Measurements from ENCODE around the gene STAMBPL1. TPM values are rescaled to one million over a fixed set of nuclear protein-coding genes. Genes with fewer than 3 reads are reported as not detected.
"Not testable (repeated sequence)": the region's sequence is repeated elsewhere in the genome, so short reads cannot be mapped to it uniquely, and the experiment has no call there.

Gene STAMBPL1
- total RNA-seq (2014; rRNA removed; shearing (Covaris generic)) = 12.9 and 17.1 TPM in 2 replicates

GRCh38 chr10:88879534-88880281, at the start of gene STAMBPL1:
Gene STAMBPL1 (plus strand): TSS chr10:88880245. CDS start chr10:88901709, 21,464 bp downstream.
- no peak for DNase-seq (ENCODE audit: low read depth in 1 of 2, low spot score in 2 of 2)
- Histone ChIP-seq H3K27me3 (replicated peaks) (no peaks in the 10 kb centered on the region; the same call in 1 of the 2 replicates), H3K27ac (peak within 1 kb of the TSS; percentile 97), H3K36me3 (0 out of 2 replicates have a peak, but pooled peaks cover 14% of the 10 kb centered on the region), H3K4me1 (replicated peaks) (peaks cover 35% of the 10 kb centered on the region), H3K9me3 (replicated peaks) (no peaks in the 10 kb centered on the region), H3K4me3 (peak within 1 kb of the TSS; percentile 88)

GRCh38 chr10:88830643-88831268, 49.3 kb upstream of the STAMBPL1 start:
- Histone ChIP-seq H3K4me3 (no peak overlapping the region), H3K4me1 (replicated peaks) (no peaks in the 10 kb centered on the region), H3K27ac (no peak overlapping the region), H3K9me3 (replicated peaks) (no peaks in the 10 kb centered on the region), H3K27me3 (replicated peaks) (0 out of 2 replicates have a peak, but pooled peaks cover 3% of the 10 kb centered on the region), H3K36me3 (no peaks in the 10 kb centered on the region)
- DNase-seq (ENCODE audit: low read depth in 1 of 2, low spot score in 2 of 2) = no peak

GRCh38 chr10:88831709-88832108, 48.3 kb upstream of the STAMBPL1 start:
- no peaks in the 10 kb centered on the region for H3K36me3 ChIP-seq
- H3K27me3 ChIP-seq (replicated peaks) = 0 out of 2 replicates have a peak, but pooled peaks cover 3% of the 10 kb centered on the region
- H3K27ac ChIP-seq = no peak overlapping the region
- H3K4me3 ChIP-seq = no peak overlapping the region
- H3K4me1 ChIP-seq (replicated peaks) = no peaks in the 10 kb centered on the region
- H3K9me3 ChIP-seq (replicated peaks) = no peaks in the 10 kb centered on the region
- DNase-seq (ENCODE audit: low read depth in 1 of 2, low spot score in 2 of 2) = no peak

GRCh38 chr10:88832376-88832775, 47.7 kb upstream of the STAMBPL1 start:
- Histone ChIP-seq H3K27ac (no peak overlapping the region), H3K9me3 (replicated peaks) (no peaks in the 10 kb centered on the region), H3K36me3 (no peaks in the 10 kb centered on the region), H3K4me1 (replicated peaks) (no peaks in the 10 kb centered on the region), H3K4me3 (no peak overlapping the region), H3K27me3 (replicated peaks) (0 out of 2 replicates have a peak, but pooled peaks cover 3% of the 10 kb centered on the region)
- no peak for DNase-seq (ENCODE audit: low read depth in 1 of 2, low spot score in 2 of 2)

- H3K4me3 ChIP-seq = no peak overlapping the region
- no peaks in the 10 kb centered on the region for H3K36me3 ChIP-seq
- H3K4me1 ChIP-seq (replicated peaks) = no peaks in the 10 kb centered on the region
- H3K9me3 ChIP-seq (replicated peaks) = no peaks in the 10 kb centered on the region
- H3K27ac ChIP-seq = no peak overlapping the region
- 0 out of 2 replicates have a peak, but pooled peaks cover 3% of the 10 kb centered on the region for H3K27me3 ChIP-seq (replicated peaks)
- no peak for DNase-seq (ENCODE audit: low read depth in 1 of 2, low spot score in 2 of 2)
Measured at GRCh38 chr10:88833156-88833555, 46.9 kb upstream of the STAMBPL1 start.

- DNase-seq (ENCODE audit: low read depth in 1 of 2, low spot score in 2 of 2) = no peak
- no peaks in the 10 kb centered on the region for H3K4me1 ChIP-seq (replicated peaks)
- H3K4me3 ChIP-seq = no peak overlapping the region
- H3K27ac ChIP-seq = no peak overlapping the region
- no peaks in the 10 kb centered on the region for H3K9me3 ChIP-seq (replicated peaks)
- H3K27me3 ChIP-seq (replicated peaks) = 0 out of 2 replicates have a peak, but pooled peaks cover 3% of the 10 kb centered on the region
- H3K36me3 ChIP-seq = no peaks in the 10 kb centered on the region
Measured at GRCh38 chr10:88833723-88834122, 46.3 kb upstream of the STAMBPL1 start.

- peak; percentile 64 to 75 for DNase-seq (ENCODE audit: low read depth in 1 of 2, low spot score in 2 of 2)
- Histone ChIP-seq H3K27ac (no peak overlapping the region), H3K36me3 (no peaks in the 10 kb centered on the region), H3K4me3 (no peak overlapping the region), H3K27me3 (replicated peaks) (0 out of 2 replicates have a peak, but pooled peaks cover 3% of the 10 kb centered on the region), H3K4me1 (replicated peaks) (no peaks in the 10 kb centered on the region), H3K9me3 (replicated peaks) (no peaks in the 10 kb centered on the region)
Measured at GRCh38 chr10:88835096-88835909, 44.7 kb upstream of the STAMBPL1 start.

- no peak overlapping the region for H3K4me3 ChIP-seq
- DNase-seq (ENCODE audit: low read depth in 1 of 2, low spot score in 2 of 2) = no peak
- 0 out of 2 replicates have a peak, but pooled peaks cover 3% of the 10 kb centered on the region for H3K27me3 ChIP-seq (replicated peaks)
- no peaks in the 10 kb centered on the region for H3K9me3 ChIP-seq (replicated peaks)
- no peaks in the 10 kb centered on the region for H3K4me1 ChIP-seq (replicated peaks)
- no peak overlapping the region for H3K27ac ChIP-seq
- H3K36me3 ChIP-seq = no peaks in the 10 kb centered on the region
Measured at GRCh38 chr10:88835910-88836221, 44.2 kb upstream of the STAMBPL1 start.

- not testable (repeated sequence) for DNase-seq (ENCODE audit: low read depth in 1 of 2, low spot score in 2 of 2); H3K27me3 ChIP-seq (replicated peaks); H3K4me3 ChIP-seq; H3K27ac ChIP-seq; H3K9me3 ChIP-seq (replicated peaks); H3K36me3 ChIP-seq; H3K4me1 ChIP-seq (replicated peaks)
Measured at GRCh38 chr10:88837632-88838031, 42.4 kb upstream of the STAMBPL1 start.

GRCh38 chr10:88838766-88839350, 41.2 kb upstream of the STAMBPL1 start:
- no peak overlapping the region for H3K27ac ChIP-seq
- no peak for DNase-seq (ENCODE audit: low read depth in 1 of 2, low spot score in 2 of 2)

GRCh38 chr10:88840104-88840503, 39.9 kb upstream of the STAMBPL1 start:
- H3K9me3 ChIP-seq (replicated peaks) = no peaks in the 10 kb centered on the region
- H3K27ac ChIP-seq = no peak overlapping the region
- no peaks in the 10 kb centered on the region for H3K4me1 ChIP-seq (replicated peaks)
- H3K4me3 ChIP-seq = no peak overlapping the region
- no peaks in the 10 kb centered on the region for H3K27me3 ChIP-seq (replicated peaks)
- no peaks in the 10 kb centered on the region for H3K36me3 ChIP-seq
- no peak for DNase-seq (ENCODE audit: low read depth in 1 of 2, low spot score in 2 of 2)

More at GRCh38 chr10:88838766-88839350, 41.2 kb upstream of the STAMBPL1 start:
- no peaks in the 10 kb centered on the region for H3K36me3 ChIP-seq
- no peaks in the 10 kb centered on the region for H3K9me3 ChIP-seq (replicated peaks)
- no peaks in the 10 kb centered on the region for H3K27me3 ChIP-seq (replicated peaks)
- H3K4me1 ChIP-seq (replicated peaks) = no peaks in the 10 kb centered on the region
- no peak overlapping the region for H3K4me3 ChIP-seq

GRCh38 chr10:88840881-88841280, 39.2 kb upstream of the STAMBPL1 start:
- Histone ChIP-seq H3K27me3 (replicated peaks) (no peaks in the 10 kb centered on the region), H3K4me3 (no peak overlapping the region), H3K4me1 (replicated peaks) (no peaks in the 10 kb centered on the region), H3K9me3 (replicated peaks) (no peaks in the 10 kb centered on the region), H3K27ac (no peak overlapping the region), H3K36me3 (no peaks in the 10 kb centered on the region)
- DNase-seq (ENCODE audit: low read depth in 1 of 2, low spot score in 2 of 2) = no peak

- Histone ChIP-seq H3K27ac (no peak overlapping the region), H3K4me1 (replicated peaks) (no peaks in the 10 kb centered on the region), H3K9me3 (replicated peaks) (no peaks in the 10 kb centered on the region), H3K27me3 (replicated peaks) (no peaks in the 10 kb centered on the region), H3K36me3 (no peaks in the 10 kb centered on the region), H3K4me3 (no peak overlapping the region)
- DNase-seq (ENCODE audit: low read depth in 1 of 2, low spot score in 2 of 2) = no peak
Measured at GRCh38 chr10:88841316-88842111, 38.5 kb upstream of the STAMBPL1 start.
